Femur (tissue), 1 donor: ENCODE measurements around the gene DCPS.
A peak's percentile ranks its signal among the peaks of the same experiment; 100 is the strongest.
"Not testable (repeated sequence)": the region's sequence is repeated elsewhere in the genome, so short reads cannot be mapped to it uniquely, and the experiment has no call there.

Experiments used
- DNase-seq: peaks from one replicate; pipeline ENCODE4 v3.0.0-alpha.2; 2017

Gene DCPS

DNA sequence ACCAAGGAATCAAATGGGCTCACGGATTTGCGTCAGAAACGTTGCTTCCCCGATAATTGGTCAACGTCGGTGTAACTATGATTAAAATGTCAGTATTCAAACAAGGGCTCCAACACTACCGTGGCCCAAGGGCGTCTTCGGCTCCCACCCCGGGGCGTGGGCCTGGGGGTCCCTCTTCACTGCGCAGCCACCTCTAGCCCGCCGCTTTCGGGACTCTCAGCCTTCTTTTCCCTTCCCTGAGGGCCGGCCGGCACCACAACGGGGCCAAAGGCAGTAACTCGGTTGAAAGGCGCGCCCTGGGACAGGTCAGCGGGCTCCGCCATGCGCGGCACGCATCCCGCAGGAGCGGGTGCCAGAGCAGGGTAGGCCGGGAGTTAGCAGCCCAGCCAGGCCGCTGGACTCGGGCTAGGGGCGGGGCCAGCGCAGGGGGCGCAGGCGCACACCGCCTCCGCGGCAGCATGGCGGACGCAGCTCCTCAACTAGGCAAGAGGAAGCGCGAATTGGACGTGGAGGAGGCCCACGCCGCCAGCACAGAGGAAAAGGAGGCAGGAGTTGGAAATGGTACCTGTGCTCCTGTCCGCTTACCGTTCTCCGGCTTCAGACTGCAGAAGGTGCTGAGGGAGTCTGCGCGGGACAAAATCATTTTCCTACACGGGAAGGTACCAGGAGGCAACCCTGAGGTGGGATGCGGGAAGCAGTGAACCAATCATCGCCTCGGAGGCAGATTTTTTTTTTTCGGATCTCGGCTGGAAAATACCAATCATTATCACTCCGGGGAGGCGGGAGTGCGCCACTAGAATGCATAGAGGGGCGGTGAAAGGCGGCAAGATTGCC lies at the start of gene DCPS:
TSS of gene DCPS (plus strand) at position 438 of the 834 bp plus-strand sequence. CDS start at position 459, 21 bp downstream.
- peak; percentile 95 for DNase-seq

- DNase-seq, result no peak
Observed at GRCh38 chr11:126254819-126255218, 49.0 kb upstream of the DCPS start.

GRCh38 chr11:126255507-126255906 lies 48.4 kb upstream of the DCPS start:
- not testable (repeated sequence) for DNase-seq

DNA sequence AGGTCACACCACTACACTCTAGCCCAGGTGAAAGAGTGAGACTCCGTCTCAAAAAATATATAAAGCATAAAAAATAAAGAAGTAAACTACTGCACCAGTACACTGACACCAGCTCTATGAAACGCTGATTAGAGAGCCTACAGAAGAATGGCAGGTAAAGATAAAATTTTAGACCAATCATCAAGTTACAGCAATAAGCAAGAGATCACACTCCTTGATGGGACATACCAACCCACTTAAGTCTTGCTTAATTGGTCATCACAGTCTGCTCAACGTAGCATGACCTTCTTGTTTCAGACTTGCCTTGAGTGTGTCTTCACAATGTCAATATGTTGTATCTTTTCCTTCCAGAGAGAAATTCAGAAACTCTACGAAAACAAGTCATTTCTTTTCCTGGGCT lies 47.6 kb upstream of the DCPS start:
- no peak for DNase-seq

DNA sequence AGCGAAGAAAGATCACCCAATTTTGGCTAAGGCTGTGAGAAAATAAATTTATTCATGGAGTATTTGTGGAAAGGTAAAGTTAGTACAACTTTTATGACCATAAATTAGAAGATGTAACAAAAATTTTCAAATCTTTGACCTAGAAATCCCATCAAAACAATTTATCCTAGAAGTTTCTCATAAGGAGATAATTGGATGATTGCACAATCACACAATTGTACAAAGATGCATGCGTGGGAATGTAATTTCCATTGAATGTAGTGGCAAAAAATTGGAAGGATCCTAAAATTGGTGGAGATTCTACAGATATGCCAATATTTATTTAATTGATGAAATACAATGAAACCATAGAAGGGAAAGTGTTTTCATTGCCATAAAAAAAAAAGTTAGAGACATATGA lies 46.7 kb upstream of the DCPS start:
- no peak for DNase-seq

DNA sequence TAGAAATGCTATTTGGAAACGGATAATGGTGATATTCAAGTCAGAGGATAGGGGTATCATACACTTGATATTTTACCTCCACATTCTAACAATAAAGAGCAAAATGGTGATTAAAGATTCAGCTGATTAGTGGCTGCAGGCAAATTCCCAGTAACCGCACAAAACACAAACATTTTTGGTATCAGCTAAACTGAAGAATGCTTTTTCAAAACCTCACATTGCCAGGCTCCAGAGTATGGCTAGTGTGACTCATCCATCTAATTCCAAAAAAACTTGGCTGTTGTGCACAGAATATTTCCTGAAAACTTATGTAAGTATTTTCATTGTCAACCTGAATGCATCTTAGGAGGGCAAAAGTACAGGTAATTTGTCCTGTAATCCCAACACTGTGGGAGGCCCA lies 46.1 kb upstream of the DCPS start:
- DNase-seq, result no peak

- DNase-seq, result no peak
Observed at GRCh38 chr11:126262216-126262615, 41.6 kb upstream of the DCPS start.

DNA sequence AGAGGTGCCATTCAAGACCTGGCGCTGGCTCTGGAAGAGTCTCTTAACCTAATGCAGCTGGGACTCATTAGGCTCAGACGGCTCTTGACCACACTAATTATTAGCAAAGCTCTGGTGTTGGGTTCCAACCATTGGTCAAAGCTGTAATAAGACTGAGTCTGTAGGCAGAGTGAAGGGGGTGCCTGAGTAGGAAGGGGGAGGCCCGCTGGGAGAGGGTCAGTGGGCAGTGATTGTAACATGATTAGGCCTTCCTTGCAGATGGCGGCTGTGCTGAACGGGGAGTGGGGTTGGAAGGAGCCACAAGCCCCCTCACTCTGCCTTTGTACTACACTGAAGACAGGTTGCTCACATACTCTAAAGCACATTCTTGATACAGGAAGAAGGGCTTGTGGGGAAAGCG lies 40.4 kb upstream of the DCPS start:
- no peak for DNase-seq

- no peak for DNase-seq
Observed at GRCh38 chr11:126265811-126266210, 38.0 kb upstream of the DCPS start.

DNA sequence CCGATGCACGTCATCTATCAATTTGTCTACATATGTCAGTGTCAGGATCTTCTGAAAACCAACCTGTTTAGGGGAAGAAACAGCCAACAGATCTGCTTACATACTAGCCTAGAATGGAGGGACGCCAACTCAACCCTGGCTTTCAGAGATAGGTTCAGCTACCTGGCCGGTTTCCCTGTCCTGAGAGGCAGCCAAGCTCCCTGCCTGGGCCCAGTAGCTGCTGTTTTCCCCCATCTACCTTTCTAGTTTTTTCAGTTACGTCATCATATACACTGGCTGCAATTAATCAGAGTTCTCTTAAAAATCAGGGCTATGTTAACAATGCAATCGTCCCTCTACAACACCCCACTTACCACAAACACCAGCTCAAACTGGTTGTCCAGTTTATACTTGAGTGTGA lies 36.2 kb upstream of the DCPS start:
- DNase-seq, result no peak

DNA sequence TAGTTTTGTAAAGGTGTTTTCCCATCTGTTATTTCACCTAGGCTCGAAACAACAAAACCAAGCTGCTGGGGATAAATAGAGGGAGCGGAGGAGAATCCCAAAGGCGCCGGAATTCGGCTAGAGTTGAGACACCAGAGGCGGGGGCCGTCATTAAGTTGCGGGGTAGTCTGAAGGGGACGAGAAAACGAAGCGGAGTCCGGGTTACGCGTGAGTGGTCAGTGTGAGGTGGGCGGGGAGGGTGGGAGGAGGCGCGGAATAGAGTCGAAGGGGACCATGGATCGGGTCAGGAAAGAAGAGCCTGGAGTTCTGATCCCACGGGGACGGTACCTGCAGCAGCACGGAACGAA lies 35.5 kb upstream of the DCPS start:
- no peak for DNase-seq

DNA sequence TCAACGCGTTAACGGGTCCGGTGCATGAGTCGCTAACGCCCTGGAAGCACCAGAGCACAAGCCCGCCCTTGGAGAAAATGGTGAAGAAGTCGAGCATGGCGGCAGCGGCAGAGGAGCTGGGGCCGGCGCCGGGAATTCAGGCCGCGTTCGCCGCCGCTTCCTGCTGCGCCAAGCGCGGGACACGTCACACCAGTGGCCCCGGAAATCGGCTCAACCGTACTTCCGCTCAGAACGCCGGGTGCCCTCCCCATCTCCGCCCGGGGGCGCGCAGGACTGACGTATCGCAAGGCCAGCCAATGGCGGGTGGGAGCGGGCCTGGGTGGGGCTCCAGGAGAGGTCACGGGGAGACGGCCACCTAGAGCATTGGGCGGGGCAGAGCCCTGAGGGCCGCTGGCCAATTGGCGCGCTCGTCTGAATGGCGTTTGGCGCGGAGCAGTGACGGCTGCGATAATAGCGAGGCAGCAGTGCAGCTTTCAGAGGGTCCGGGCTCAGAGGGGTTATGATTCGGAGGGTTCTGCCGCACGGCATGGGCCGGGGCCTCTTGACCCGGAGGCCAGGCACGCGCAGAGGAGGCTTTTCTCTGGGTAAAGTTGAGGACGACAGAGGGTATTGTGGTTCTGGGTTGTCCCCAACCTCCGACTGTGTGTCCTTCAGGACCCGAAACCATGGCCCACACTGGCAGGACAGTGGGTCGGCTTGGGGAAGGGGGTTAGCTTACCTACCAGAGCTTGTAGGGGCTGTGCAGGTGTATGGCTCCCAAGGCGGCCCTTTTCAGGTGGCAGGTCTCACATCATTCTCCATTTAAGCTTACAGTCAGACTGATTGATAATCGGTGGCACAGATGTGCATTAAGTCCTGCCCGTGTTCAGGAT lies 34.9 kb upstream of the DCPS start, which contains the start of the genes FOXRED1 and SRPRA:
TSS of gene FOXRED1 (plus strand) at position 447 of the 872 bp plus-strand sequence. CDS start at position 500, 53 bp downstream.
TSS of gene SRPRA (minus strand) at position 188 of the 872 bp plus-strand sequence. CDS start at position 97, 91 bp downstream.
- DNase-seq, result peak; percentile 100

GRCh38 chr11:126277322-126277721 lies 26.5 kb upstream of the DCPS start:
- no peak for DNase-seq

GRCh38 chr11:126277780-126278179 lies 26.1 kb upstream of the DCPS start:
- DNase-seq, result no peak

- no peak for DNase-seq
Observed at GRCh38 chr11:126279191-126279590, 24.7 kb upstream of the DCPS start.

DNA sequence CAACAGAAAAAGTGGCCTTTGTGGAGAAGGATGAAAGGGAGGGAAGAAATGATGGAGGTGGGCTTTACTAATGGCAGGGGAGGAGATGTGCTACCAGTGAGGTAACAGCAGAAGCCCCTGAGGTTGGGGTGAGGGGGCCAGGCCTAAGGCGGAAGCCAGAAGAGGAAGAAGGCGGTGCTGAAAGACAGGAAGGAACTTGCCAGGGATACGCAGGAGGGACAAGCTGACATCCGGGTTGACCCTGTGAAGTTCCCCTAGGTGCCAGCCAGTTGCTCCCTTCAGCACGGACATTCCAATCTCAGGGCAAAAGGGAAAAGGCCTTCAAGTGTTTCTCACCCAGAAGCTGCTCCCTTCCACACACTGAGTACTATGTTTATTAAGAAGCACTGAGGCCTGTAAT lies 23.3 kb upstream of the DCPS start:
- peak; percentile 40 for DNase-seq

GRCh38 chr11:126281245-126281644 lies 22.6 kb upstream of the DCPS start:
- DNase-seq, result no peak

GRCh38 chr11:126281666-126282175 lies 22.1 kb upstream of the DCPS start:
- no peak for DNase-seq

GRCh38 chr11:126282361-126282735 lies 21.5 kb upstream of the DCPS start:
- DNase-seq, result peak; percentile 84

- DNase-seq, result peak; percentile 72
Observed at GRCh38 chr11:126282736-126283591, 20.9 kb upstream of the DCPS start, which contains the start of gene TIRAP. TIRAP (plus strand) TSS chr11:126283093; CDS start chr11:126290895, 7,802 bp downstream.

DNA sequence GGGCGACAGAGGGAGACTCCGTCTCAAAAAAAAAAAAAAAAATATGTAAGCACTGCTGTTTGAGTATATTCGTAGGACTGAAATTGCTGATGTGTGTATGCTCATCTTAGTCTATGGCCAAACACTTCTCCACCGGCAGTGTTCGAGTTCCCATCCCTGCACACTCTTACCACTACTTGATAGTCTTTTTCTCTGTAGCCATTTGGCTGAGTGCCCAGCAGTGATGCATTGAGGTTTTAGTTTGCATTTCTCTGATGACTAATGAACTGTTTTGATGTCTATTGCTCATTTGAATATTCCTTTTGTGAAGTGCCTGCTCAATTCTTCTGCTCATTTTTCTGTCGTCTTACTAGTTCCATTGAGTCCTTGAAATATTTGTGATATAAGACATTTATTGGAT lies 19.0 kb upstream of the DCPS start:
- peak; percentile 53 for DNase-seq

- DNase-seq, result no peak
Observed at GRCh38 chr11:126288237-126288636, 15.6 kb upstream of the DCPS start.
